MM.1S (cell line): Measurements from ENCODE around the gene POU5F2.

Experiments used
- DNase-seq: peaks from one replicate; pipeline ENCODE4 v3.0.0-alpha.2; 2015
- H2AFZ ChIP-seq: fragments of 300-600 bp; sonication (generic); 2 replicates; pipeline ENCODE4 v1.6.0; 2016; ENCODE audit warnings: antibody characterized with exemption, low read length
- H3F3A ChIP-seq: fragments of 300-600 bp; sonication (generic); 2 replicates; pipeline ENCODE4 v1.6.1; 2016; ENCODE audit warnings: mild to moderate bottlenecking, antibody characterized with exemption, low read length, moderate library complexity, mixed read lengths; ENCODE audit not compliant: insufficient read depth
- H3K27ac ChIP-seq: fragments of 300-600 bp; sonication (generic); 2 replicates; pipeline ENCODE4 v1.5.1; 2016; ENCODE audit warnings: mild to moderate bottlenecking, low read length
- H3K27me3 ChIP-seq: fragments of 300-600 bp; sonication (generic); replicated peaks from 2 replicates; pipeline ENCODE4 v1.6.0; 2016; ENCODE audit warnings: low read length; ENCODE audit not compliant: insufficient read depth
- H3K36me3 ChIP-seq: fragments of 300-600 bp; sonication (generic); replicated peaks from 2 replicates; pipeline ENCODE4 v1.6.1; 2016; ENCODE audit warnings: mild to moderate bottlenecking, low read length, mixed read lengths; ENCODE audit not compliant: insufficient read depth
- H3K4me1 ChIP-seq: fragments of 300-600 bp; sonication (generic); 2 replicates; pipeline ENCODE4 v1.6.1; 2016; ENCODE audit warnings: low read length, mixed read lengths
- H3K4me2 ChIP-seq: fragments of 300-600 bp; sonication (generic); 2 replicates; pipeline ENCODE4 v1.6.0; 2016; ENCODE audit warnings: low read depth, low read length
- H3K4me3 ChIP-seq: fragments of 300-600 bp; sonication (generic); 2 replicates; pipeline ENCODE4 v1.5.1; 2016; ENCODE audit warnings: low read length, mixed read lengths
- H3K79me2 ChIP-seq: fragments of 300-600 bp; sonication (generic); 2 replicates; pipeline ENCODE4 v1.6.1; 2016; ENCODE audit warnings: mixed run types, low read length, mixed read lengths
- H3K9ac ChIP-seq: fragments of 300-600 bp; sonication (generic); 2 replicates; pipeline ENCODE4 v1.6.1; 2016; ENCODE audit warnings: low read length, mixed read lengths
- H3K9me2 ChIP-seq: fragments of 300-600 bp; sonication (generic); replicated peaks from 2 replicates; pipeline ENCODE4 v1.6.1; 2016; ENCODE audit warnings: mild to moderate bottlenecking, low read length, mixed read lengths; ENCODE audit not compliant: insufficient read depth
- H3K9me3 ChIP-seq: fragments of 300-600 bp; sonication (generic); replicated peaks from 2 replicates; pipeline ENCODE4 v1.6.1; 2016; ENCODE audit warnings: mild to moderate bottlenecking, low read length, mixed read lengths; ENCODE audit not compliant: insufficient read depth
- H4K20me1 ChIP-seq: fragments of 300-600 bp; sonication (generic); 2 replicates; pipeline ENCODE4 v1.6.1; 2016; ENCODE audit warnings: mild to moderate bottlenecking, low read length, moderate library complexity, mixed read lengths; ENCODE audit not compliant: insufficient read depth
- EZH2 ChIP-seq: fragments of 300-600 bp; sonication (generic); optimal IDR thresholded peaks from 2 replicates; pipeline ENCODE3; 2017; ENCODE audit warnings: low read depth, mild to moderate bottlenecking, antibody characterized with exemption, low read length, mixed read lengths
- EZH2phosphoT487 ChIP-seq: fragments of 300-600 bp; sonication (generic); IDR thresholded peaks from 2 replicates; pipeline ENCODE4 v1.6.1; 2018; ENCODE audit warnings: antibody characterized with exemption, low read length
- TF ChIP-seq, protein P1 (sequence below): fragments of 300-600 bp; sonication (generic); IDR thresholded peaks from 2 replicates; pipeline ENCODE4 v1.5.1; 2016; ENCODE audit warnings: antibody characterized with exemption, low read length, mixed read lengths

Gene POU5F2

DNA sequence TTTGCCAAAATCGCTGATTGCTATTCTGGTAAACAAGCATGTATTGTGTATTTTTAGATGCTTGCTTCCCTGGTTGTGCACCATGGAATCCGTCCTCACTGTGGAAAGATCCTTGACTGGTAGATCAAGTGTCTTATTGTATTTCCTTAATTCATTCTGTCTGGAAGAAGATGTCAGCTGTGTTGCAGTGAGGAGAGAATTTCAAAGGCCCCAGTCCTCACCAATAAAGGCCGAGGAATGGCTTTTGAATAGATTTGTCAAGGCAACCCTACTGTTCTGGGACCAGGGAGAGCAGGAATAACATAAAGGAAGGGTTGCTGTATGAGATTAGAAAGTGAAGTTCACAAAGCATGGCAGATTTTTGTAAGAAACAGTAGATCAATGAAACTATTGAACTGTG, 36.2 kb upstream of the POU5F2 start:
- no peak overlapping the region for H3K9ac ChIP-seq
- H3K27ac ChIP-seq, result no peak overlapping the region
- H3F3A ChIP-seq, result no peaks in the 10 kb centered on the region
- no peak overlapping the region for H2AFZ ChIP-seq
- no peak overlapping the region for H3K4me3 ChIP-seq
- DNase-seq, result no peak
- no peaks in the 10 kb centered on the region for H3K36me3 ChIP-seq
- H3K4me1 ChIP-seq, result no peaks in the 10 kb centered on the region
- H3K79me2 ChIP-seq, result no peaks in the 10 kb centered on the region
- H3K27me3 ChIP-seq, result no peaks in the 10 kb centered on the region
- no peaks in the 10 kb centered on the region for H3K9me3 ChIP-seq
- no peaks in the 10 kb centered on the region for H3K9me2 ChIP-seq
- H4K20me1 ChIP-seq, result no peaks in the 10 kb centered on the region
- TF ChIP-seq EZH2phosphoT487 (no peak), EZH2 (no peak)
- TF ChIP-seq, protein P1, sequence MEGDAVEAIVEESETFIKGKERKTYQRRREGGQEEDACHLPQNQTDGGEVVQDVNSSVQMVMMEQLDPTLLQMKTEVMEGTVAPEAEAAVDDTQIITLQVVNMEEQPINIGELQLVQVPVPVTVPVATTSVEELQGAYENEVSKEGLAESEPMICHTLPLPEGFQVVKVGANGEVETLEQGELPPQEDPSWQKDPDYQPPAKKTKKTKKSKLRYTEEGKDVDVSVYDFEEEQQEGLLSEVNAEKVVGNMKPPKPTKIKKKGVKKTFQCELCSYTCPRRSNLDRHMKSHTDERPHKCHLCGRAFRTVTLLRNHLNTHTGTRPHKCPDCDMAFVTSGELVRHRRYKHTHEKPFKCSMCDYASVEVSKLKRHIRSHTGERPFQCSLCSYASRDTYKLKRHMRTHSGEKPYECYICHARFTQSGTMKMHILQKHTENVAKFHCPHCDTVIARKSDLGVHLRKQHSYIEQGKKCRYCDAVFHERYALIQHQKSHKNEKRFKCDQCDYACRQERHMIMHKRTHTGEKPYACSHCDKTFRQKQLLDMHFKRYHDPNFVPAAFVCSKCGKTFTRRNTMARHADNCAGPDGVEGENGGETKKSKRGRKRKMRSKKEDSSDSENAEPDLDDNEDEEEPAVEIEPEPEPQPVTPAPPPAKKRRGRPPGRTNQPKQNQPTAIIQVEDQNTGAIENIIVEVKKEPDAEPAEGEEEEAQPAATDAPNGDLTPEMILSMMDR, result no peak
- no peak overlapping the region for H3K4me2 ChIP-seq

DNA sequence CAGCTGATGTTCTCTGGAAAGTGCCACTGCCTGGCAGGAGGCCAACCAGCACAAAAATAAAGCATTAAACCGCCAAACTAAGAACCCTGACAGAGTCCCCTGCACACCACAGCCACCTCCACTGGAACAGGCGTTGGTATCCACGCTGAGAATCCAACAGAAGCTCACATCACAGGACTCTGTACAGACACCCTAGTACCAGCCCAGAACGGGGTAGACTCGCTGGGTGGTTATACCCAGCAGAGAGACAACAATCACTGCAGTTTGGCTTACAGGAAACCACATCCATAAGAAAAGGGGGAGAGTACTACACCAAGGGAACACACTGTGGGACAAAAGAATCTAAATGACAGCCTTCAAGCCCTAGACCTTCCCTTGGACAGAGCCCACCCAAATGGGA, 15.0 kb upstream of the POU5F2 start:
- Histone ChIP-seq H3K27ac (no peak overlapping the region), H3K4me2 (no peak overlapping the region), H3K79me2 (no peaks in the 10 kb centered on the region), H2AFZ (no peak overlapping the region), H3K4me1 (no peaks in the 10 kb centered on the region), H3F3A (no peaks in the 10 kb centered on the region), H4K20me1 (no peaks in the 10 kb centered on the region), H3K4me3 (no peak overlapping the region), H3K27me3 (no peaks in the 10 kb centered on the region), H3K9me2 (no peaks in the 10 kb centered on the region), H3K9me3 (no peaks in the 10 kb centered on the region), H3K9ac (no peak overlapping the region), H3K36me3 (no peaks in the 10 kb centered on the region)
- DNase-seq, result no peak
- TF ChIP-seq EZH2 (no peak), EZH2phosphoT487 (no peak)
- TF ChIP-seq, protein P1, result no peak

DNA sequence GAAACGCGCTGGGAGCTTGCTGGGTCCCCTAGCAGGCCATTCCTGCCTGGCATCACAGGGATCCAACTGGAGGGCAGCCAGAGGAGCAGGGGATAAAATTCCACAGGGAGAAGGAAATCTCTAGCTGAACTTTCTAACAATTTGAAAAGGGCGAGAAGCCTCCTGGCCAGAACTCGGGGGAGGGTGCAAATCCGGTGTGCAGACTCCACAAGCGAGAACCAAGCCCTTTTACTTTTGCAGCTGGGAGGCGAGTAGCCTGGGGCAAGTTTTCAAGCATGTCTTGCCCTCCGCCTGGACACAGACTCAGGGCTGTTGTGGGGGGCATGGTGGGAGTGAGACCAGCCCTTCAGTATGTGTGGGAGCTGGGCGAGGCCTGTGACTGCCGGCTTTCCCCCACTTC, 14.3 kb upstream of the POU5F2 start:
- no peak for DNase-seq
- H3K79me2 ChIP-seq, result no peaks in the 10 kb centered on the region
- TF ChIP-seq, protein P1, result no peak
- TF ChIP-seq EZH2phosphoT487 (no peak), EZH2 (no peak)
- H3F3A ChIP-seq, result no peaks in the 10 kb centered on the region
- H4K20me1 ChIP-seq, result no peaks in the 10 kb centered on the region
- no peaks in the 10 kb centered on the region for H3K4me1 ChIP-seq
- no peak overlapping the region for H2AFZ ChIP-seq
- no peaks in the 10 kb centered on the region for H3K36me3 ChIP-seq
- no peak overlapping the region for H3K4me2 ChIP-seq
- no peak overlapping the region for H3K9ac ChIP-seq
- no peaks in the 10 kb centered on the region for H3K9me2 ChIP-seq
- no peak overlapping the region for H3K27ac ChIP-seq
- no peaks in the 10 kb centered on the region for H3K27me3 ChIP-seq
- no peaks in the 10 kb centered on the region for H3K9me3 ChIP-seq
- no peak overlapping the region for H3K4me3 ChIP-seq
